ENCODE measurements around the gene HOTAIR. TPM values are rescaled to one million over a fixed set of nuclear protein-coding genes. Genes with fewer than 3 reads are reported as not detected.

Gene HOTAIR
- total and polyA plus RNA-seq, 4 donors = not detected

DNA sequence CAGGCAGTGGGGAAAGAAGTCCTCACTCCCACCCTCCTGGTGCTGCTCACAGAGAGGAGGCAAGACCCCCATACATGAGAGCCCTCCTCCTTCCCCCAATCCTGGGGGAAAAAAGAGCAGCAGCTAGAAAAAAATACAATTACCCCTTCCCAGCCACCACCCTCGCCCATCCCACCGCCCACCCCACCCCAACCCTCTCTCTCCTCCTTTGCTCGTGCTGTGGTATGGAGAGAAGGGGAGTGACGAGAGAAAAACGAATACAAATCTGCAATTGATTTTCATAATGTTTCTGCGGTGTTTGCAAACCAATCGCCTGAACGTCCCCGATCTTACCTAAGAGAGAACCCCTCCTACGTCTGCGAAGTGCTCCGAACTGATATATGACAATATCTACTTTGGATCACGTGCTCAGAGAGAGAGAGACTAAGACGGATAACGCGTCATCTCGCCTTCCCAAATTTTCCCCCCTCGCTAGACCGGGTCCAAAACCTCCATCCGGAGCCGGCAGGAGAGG is 2.0 kb downstream of the HOTAIR start, which contains the start of gene HOXC11:
TSS of gene HOXC11 (plus strand) at position 405 of the 514 bp plus-strand sequence. CDS start 116 bp downstream, outside the sequence.
- no peak for DNase-seq (ENCODE audit: low spot score)
- no peak for TF ChIP-seq MAX (IDR thresholded peaks at IDR 0.05)
- TF ChIP-seq HNF4A (conservative IDR thresholded peaks at IDR 0.05) = no peak
- TF ChIP-seq, protein P1, sequence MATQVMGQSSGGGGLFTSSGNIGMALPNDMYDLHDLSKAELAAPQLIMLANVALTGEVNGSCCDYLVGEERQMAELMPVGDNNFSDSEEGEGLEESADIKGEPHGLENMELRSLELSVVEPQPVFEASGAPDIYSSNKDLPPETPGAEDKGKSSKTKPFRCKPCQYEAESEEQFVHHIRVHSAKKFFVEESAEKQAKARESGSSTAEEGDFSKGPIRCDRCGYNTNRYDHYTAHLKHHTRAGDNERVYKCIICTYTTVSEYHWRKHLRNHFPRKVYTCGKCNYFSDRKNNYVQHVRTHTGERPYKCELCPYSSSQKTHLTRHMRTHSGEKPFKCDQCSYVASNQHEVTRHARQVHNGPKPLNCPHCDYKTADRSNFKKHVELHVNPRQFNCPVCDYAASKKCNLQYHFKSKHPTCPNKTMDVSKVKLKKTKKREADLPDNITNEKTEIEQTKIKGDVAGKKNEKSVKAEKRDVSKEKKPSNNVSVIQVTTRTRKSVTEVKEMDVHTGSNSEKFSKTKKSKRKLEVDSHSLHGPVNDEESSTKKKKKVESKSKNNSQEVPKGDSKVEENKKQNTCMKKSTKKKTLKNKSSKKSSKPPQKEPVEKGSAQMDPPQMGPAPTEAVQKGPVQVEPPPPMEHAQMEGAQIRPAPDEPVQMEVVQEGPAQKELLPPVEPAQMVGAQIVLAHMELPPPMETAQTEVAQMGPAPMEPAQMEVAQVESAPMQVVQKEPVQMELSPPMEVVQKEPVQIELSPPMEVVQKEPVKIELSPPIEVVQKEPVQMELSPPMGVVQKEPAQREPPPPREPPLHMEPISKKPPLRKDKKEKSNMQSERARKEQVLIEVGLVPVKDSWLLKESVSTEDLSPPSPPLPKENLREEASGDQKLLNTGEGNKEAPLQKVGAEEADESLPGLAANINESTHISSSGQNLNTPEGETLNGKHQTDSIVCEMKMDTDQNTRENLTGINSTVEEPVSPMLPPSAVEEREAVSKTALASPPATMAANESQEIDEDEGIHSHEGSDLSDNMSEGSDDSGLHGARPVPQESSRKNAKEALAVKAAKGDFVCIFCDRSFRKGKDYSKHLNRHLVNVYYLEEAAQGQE (IDR thresholded peaks at IDR 0.05) = no peak
- TF ChIP-seq SP1 (IDR thresholded peaks at IDR 0.05) = no peak
- no peak for TF ChIP-seq JUND (IDR thresholded peaks at IDR 0.05)
- TF ChIP-seq ZBTB33 (IDR thresholded peaks at IDR 0.05) = no peak
- no peak for TF ChIP-seq FOXA2 (IDR thresholded peaks at IDR 0.05)
- TF ChIP-seq GABPA (IDR thresholded peaks at IDR 0.05 in 1 of 2, conservative IDR thresholded peaks at IDR 0.05 in 1 of 2) = no peak
- no peak for TF ChIP-seq HNF4G (IDR thresholded peaks at IDR 0.05)
- TF ChIP-seq RXRA (IDR thresholded peaks at IDR 0.05) = no peak
- TF ChIP-seq EGR1 (IDR thresholded peaks at IDR 0.05; ENCODE audit: low read depth in 2 of 2) = no peak
- no peak for TF ChIP-seq NR2F2 (IDR thresholded peaks at IDR 0.05)
- no peak for TF ChIP-seq FOXA1 (IDR thresholded peaks at IDR 0.05)
- TF ChIP-seq RAD21 (IDR thresholded peaks at IDR 0.05) = no peak
- TF ChIP-seq YY1 (IDR thresholded peaks at IDR 0.05) = no peak
- no peak for TF ChIP-seq ATF3 (IDR thresholded peaks at IDR 0.05)
- 11% methylated on average over 21 of the region's 21 CpGs for WGBS
- no peaks in the 10 kb centered on the region for H3K9me3 ChIP-seq (ENCODE audit: control insufficient read depth in 4 of 4, low read length in 3 of 4)
- no peak within 1 kb of the TSS for H3K9ac ChIP-seq (ENCODE audit: low read depth in 1 of 2, low read length in 2 of 2)
- no peaks in the 10 kb centered on the region for H3K36me3 ChIP-seq (ENCODE audit: control insufficient read depth in 4 of 4, insufficient read depth in 3 of 4, low read depth in 1 of 4, low read length in 3 of 4)
- H3K27me3 ChIP-seq (ENCODE audit: control insufficient read depth in 4 of 4, insufficient read depth in 4 of 4, low read length in 3 of 4) = peaks cover 5 to 52% (median 32%) of the 10 kb centered on the region in 4 donors
- H3K27ac ChIP-seq (ENCODE audit: low read depth in 1 of 2, low read length in 2 of 2) = no peak within 1 kb of the TSS
- peaks cover 0 to 10% (median 4%) of the 10 kb centered on the region in 4 donors for H3K4me1 ChIP-seq (ENCODE audit: control insufficient read depth in 4 of 4, insufficient read depth in 4 of 4, low read length in 3 of 4)
- H3K4me3 ChIP-seq (ENCODE audit: low read depth in 1 of 3, low read length in 3 of 3) = no peak within 1 kb of the TSS

GRCh38 chr12:53972152-53972702 is 2.5 kb downstream of the HOTAIR start:
- Histone ChIP-seq H3K36me3 (ENCODE audit: control insufficient read depth in 4 of 4, insufficient read depth in 3 of 4, low read depth in 1 of 4, low read length in 3 of 4) (no peaks in the 10 kb centered on the region), H3K27ac (ENCODE audit: low read depth in 1 of 2, low read length in 2 of 2) (no peak overlapping the region), H3K9ac (ENCODE audit: low read depth in 1 of 2, low read length in 2 of 2) (no peak overlapping the region), H3K4me1 (ENCODE audit: control insufficient read depth in 4 of 4, insufficient read depth in 4 of 4, low read length in 3 of 4) (peaks cover 0 to 10% (median 4%) of the 10 kb centered on the region in 4 donors), H3K27me3 (ENCODE audit: control insufficient read depth in 4 of 4, insufficient read depth in 4 of 4, low read length in 3 of 4) (peaks cover 5 to 58% (median 35%) of the 10 kb centered on the region in 4 donors), H3K4me3 (ENCODE audit: low read depth in 1 of 3, low read length in 3 of 3) (no peak overlapping the region), H3K9me3 (ENCODE audit: control insufficient read depth in 4 of 4, low read length in 3 of 4) (no peaks in the 10 kb centered on the region)
- DNase-seq (ENCODE audit: low spot score) = no peak
- 26% methylated on average over 9 of the region's 9 CpGs for WGBS
- TF ChIP-seq FOXA1 (IDR thresholded peaks at IDR 0.05) (no peak), ZBTB33 (IDR thresholded peaks at IDR 0.05) (no peak), RXRA (IDR thresholded peaks at IDR 0.05) (no peak), JUND (IDR thresholded peaks at IDR 0.05) (no peak), TAF1 (conservative IDR thresholded peaks at IDR 0.05) (no peak), YY1 (IDR thresholded peaks at IDR 0.05) (no peak), NR2F2 (IDR thresholded peaks at IDR 0.05) (no peak), MAX (IDR thresholded peaks at IDR 0.05) (no peak), FOXA2 (IDR thresholded peaks at IDR 0.05) (no peak), ATF3 (IDR thresholded peaks at IDR 0.05) (no peak), GABPA (IDR thresholded peaks at IDR 0.05 in 1 of 2, conservative IDR thresholded peaks at IDR 0.05 in 1 of 2) (no peak), SP1 (IDR thresholded peaks at IDR 0.05) (no peak), EGR1 (IDR thresholded peaks at IDR 0.05; ENCODE audit: low read depth in 2 of 2) (no peak), RAD21 (IDR thresholded peaks at IDR 0.05) (no peak)
- TF ChIP-seq, protein P1 (IDR thresholded peaks at IDR 0.05) = no peak
